Stomach (tissue), 9 donors: ENCODE results near the gene DOP1A. TPM values are rescaled to one million over a fixed set of nuclear protein-coding genes. Genes with fewer than 3 reads are reported as not detected.
A peak's percentile ranks its signal among the peaks of the same experiment; 100 is the strongest.
"Not testable (repeated sequence)": the region's sequence is repeated elsewhere in the genome, so short reads cannot be mapped to it uniquely, and the experiment has no call there.

Experiments
- DNase-seq, 2 donors: peaks; one replicate each; pipeline versions ENCODE4 v3.0.0 to v3.0.0-alpha.2; 2013 to 2019
- H3K27ac ChIP-seq, 5 donors: fragments of 200-600 bp in 4 of 5; sonication (generic) in 4 of 5; one replicate each; pipeline ENCODE4 v1.5.1; 2013 to 2019; ENCODE audit warnings: mild to moderate bottlenecking in 1 of 5, moderate library complexity in 1 of 5
- H3K27me3 ChIP-seq, 3 donors: fragments of 200-600 bp; sonication (generic); one replicate each; pipeline ENCODE4 v1.5.1; 2017 to 2019; ENCODE audit warnings: mixed run types in 1 of 3
- H3K36me3 ChIP-seq, 4 donors: fragments of 200-600 bp; sonication (generic); 1 replicate in 3 of 4; 2 replicates in 1 of 4; pipeline ENCODE4 v1.5.1; 2016 to 2019
- H3K4me1 ChIP-seq, 4 donors: fragments of 200-600 bp; sonication (generic); one replicate each; pipeline ENCODE4 v1.5.1; 2016 to 2019
- H3K4me3 ChIP-seq, 4 donors: fragments of 200-600 bp; sonication (generic) in 3 of 4; one replicate each; pipeline ENCODE4 v1.5.1; 2016 to 2019; ENCODE audit warnings: mild to moderate bottlenecking in 1 of 4
- H3K9me3 ChIP-seq, 4 donors: fragments of 200-600 bp; sonication (generic); one replicate each; pipeline ENCODE4 v1.5.1; 2016 to 2019
- CTCF ChIP-seq, 7 experiments: fragments of 450-650 bp in 4 of 7; fragments of 200-600 bp in 3 of 7; sonication (generic) in 3 of 7; IDR thresholded peaks; one replicate each; pipeline ENCODE4 v1.5.1; 2016 to 2019; ENCODE audit warnings: antibody characterized with exemption in 7 of 7, control low read depth in 2 of 7, mild to moderate bottlenecking in 1 of 7
- EP300 ChIP-seq: sonication (generic); formaldehyde crosslinking; IDR thresholded peaks from one replicate; pipeline ENCODE4 v1.6.1; 2017; ENCODE audit warnings: antibody characterized with exemption
- POLR2A ChIP-seq, 4 donors: fragments of 450-650 bp; IDR thresholded peaks; one replicate each; pipeline ENCODE4 v1.6.1; 2016; ENCODE audit warnings: antibody characterized with exemption in 4 of 4, control low read depth in 2 of 4, mild to moderate bottlenecking in 1 of 4, moderate library complexity in 1 of 4
- POLR2AphosphoS5 ChIP-seq, 3 donors: sonication (generic); formaldehyde crosslinking; IDR thresholded peaks; one replicate each; pipeline ENCODE4 v1.6.1; 2016; ENCODE audit warnings: antibody characterized with exemption in 3 of 3
- WGBS, 5 donors: extraction: QIAGEN DNeasy Blood & Tissue Kit in 3 of 5; methylation state at CpG; one replicate each; pipeline versions ENCODE4 v1.1.5 to v1.1.7; 2013 to 2018; 5-methylcytosine and 5-hydroxymethylcytosine counted together
- intact Hi-C: fragments of 100-400 bp; cut with DNase I; formaldehyde crosslinking; loops from one replicate; pipeline ENCODE4 v1.15.1; 2023; ENCODE audit warnings: low total_unique reads
- polyA plus RNA-seq, 3 donors: library from polyadenylated mRNA; stranded (reverse); fragments of 200-250 nt; gene quantifications; one replicate each; pipeline ENCODE4 v1.2.3, GENCODE V29; 2013
- total RNA-seq, 5 donors: library from RNA; depleted of rRNA; stranded (reverse); fragments of >200 nt; gene quantifications; one replicate each; pipeline versions ENCODE4 v1.1.0 to v1.2.3, GENCODE V29; 2014 to 2016
- donor health status: healthy with polysubstance abuse.
- donor health status: Bipolar disorder and iron deficiency.
- donor health status: healthy.

Gene DOP1A
- total and polyA plus RNA-seq, 8 donors, result 2.6 to 68.3 (median 16.3) TPM

- H3K27me3 ChIP-seq, result no peaks in the 10 kb centered on the region
- no peaks in the 10 kb centered on the region for H3K9me3 ChIP-seq
- no peak for TF ChIP-seq POLR2A (IDR thresholded peaks at IDR 0.05)
- peaks cover 30 to 100% (median 90%) of the 10 kb centered on the region in 4 donors for H3K36me3 ChIP-seq
- no peak for DNase-seq
- intact Hi-C loops, result loop anchor here (10.0 kb wide), 1 partner anchor 107 kb away; no protein-coding TSS in a partner anchor
- H3K4me3 ChIP-seq, result no peak overlapping the region
- no peak overlapping the region for H3K27ac ChIP-seq
- 44 to 81% (median 58%) methylated on average over 1 of the region's 1 CpG for WGBS, 5 donors
- H3K4me1 ChIP-seq, result no peaks in the 10 kb centered on the region
Measured at GRCh38 chr6:83182114-83182513, 114.6 kb downstream of the DOP1A start.

DNA sequence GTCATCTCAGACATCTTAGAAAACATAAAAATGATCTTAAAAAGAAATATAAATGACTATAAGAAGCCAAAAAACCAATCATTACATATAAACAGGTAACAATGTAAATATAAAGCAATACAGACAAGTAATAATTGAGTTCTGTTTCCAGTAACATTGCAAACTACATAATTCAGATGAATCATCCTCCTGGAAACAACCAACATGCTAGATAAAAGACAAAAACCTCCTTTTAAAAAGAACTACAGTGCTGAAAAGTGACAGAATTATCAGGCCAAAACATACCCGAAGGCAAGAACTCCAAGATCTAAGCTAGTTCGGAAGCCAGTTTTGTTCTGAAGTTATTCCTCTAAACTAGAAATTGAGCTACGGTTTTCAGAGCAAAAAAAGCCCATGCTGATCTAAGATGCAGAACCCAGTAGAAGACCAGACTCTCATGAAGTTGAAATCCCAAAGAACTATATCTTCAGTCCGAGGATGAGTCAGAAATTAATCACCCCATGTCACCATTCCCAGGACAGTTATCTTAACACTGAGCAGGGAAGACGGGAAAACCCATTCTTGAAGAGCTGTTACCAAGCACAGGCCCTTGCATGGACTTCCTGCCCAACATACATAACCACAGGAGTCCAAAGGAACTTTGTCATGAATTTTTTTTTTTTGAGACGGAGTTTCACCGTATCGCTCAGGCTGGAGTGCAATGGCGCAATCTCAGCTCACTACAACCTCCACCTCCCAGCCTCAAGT lies 115.8 kb downstream of the DOP1A start:
- TF ChIP-seq EP300 (no peak), POLR2AphosphoS5 (IDR thresholded peaks at IDR 0.05) (no peak), CTCF (IDR thresholded peaks at IDR 0.05) (no peak), POLR2A (IDR thresholded peaks at IDR 0.05) (no peak)
- no peaks in the 10 kb centered on the region for H3K9me3 ChIP-seq
- peaks cover 33 to 100% (median 86%) of the 10 kb centered on the region in 4 donors for H3K36me3 ChIP-seq
- intact Hi-C loops, result loop anchor here (10.0 kb wide), 1 partner anchor 108 kb away; no protein-coding TSS in a partner anchor
- no peaks in the 10 kb centered on the region for H3K27me3 ChIP-seq
- DNase-seq, result no peak
- WGBS, 5 donors, result 68 to 81% (median 76%) methylated on average over 9 of the region's 9 CpGs
- H3K27ac ChIP-seq, result no peak overlapping the region
- peaks cover 0 to under 1% (median 0%) of the 10 kb centered on the region in 4 donors for H3K4me1 ChIP-seq
- H3K4me3 ChIP-seq, result no peak overlapping the region

DNA sequence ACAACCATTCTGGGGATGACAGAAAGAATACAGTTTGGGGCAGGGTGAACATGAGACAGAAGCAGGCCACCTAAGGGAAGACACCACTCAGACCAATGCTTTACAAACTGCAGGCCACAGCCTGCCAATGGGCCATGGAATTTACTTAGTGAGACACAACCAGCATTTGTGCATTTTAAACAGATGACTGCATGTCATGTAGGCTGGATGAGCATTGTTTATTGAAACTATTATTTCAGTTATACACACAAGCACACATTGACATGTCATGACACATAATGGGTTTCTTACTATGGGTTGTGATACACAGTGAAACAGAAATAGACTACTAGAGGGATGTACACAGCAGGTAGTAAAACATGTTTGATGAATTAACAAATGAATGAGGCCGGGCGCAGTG lies 117.6 kb downstream of the DOP1A start:
- TF ChIP-seq EP300, result no peak
- peaks cover 0 to 10% (median 3%) of the 10 kb centered on the region in 4 donors for H3K4me1 ChIP-seq
- WGBS, 5 donors, result 89 to 100% (median 98%) methylated on average over 2 of the region's 2 CpGs
- no peaks in the 10 kb centered on the region for H3K27me3 ChIP-seq
- no peak for DNase-seq
- H3K36me3 ChIP-seq, result peaks cover 33 to 91% (median 79%) of the 10 kb centered on the region in 4 donors
- intact Hi-C loops, result loop anchor here (10.0 kb wide), 1 partner anchor 110 kb away; no protein-coding TSS in a partner anchor
- no peak overlapping the region for H3K27ac ChIP-seq
- no peaks in the 10 kb centered on the region for H3K9me3 ChIP-seq
- H3K4me3 ChIP-seq, result no peak overlapping the region

DNA sequence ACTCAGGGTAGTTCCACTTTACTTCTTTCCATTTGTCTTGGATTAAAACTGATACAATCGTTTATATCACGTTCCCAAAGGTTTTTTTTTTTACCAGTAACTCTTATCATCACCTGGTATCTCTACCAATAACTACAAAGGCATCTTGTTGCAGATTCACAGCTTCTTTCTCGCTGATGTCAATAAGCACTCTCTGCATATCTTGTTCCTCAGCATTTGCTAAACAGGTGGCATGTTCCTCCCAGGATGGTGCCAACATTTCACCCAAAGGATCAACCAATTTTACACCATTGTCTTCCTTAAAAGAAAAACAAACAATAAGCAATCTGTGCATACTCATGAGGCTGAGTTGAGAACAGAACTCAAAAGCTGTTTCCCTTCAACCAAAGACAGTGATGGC lies 121.0 kb downstream of the DOP1A start:
- H3K4me1 ChIP-seq, result peaks cover 3 to 33% (median 22%) of the 10 kb centered on the region in 4 donors
- H3K36me3 ChIP-seq, result peaks cover 18 to 57% (median 46%) of the 10 kb centered on the region in 4 donors
- 34 to 67% (median 50%) methylated on average over 3 of the region's 3 CpGs for WGBS, 5 donors
- H3K27me3 ChIP-seq, result no peaks in the 10 kb centered on the region
- no peaks in the 10 kb centered on the region for H3K9me3 ChIP-seq
- no peak overlapping the region for H3K27ac ChIP-seq
- TF ChIP-seq POLR2AphosphoS5 (IDR thresholded peaks at IDR 0.05) (no peak), CTCF (IDR thresholded peaks at IDR 0.05) (no peak), POLR2A (IDR thresholded peaks at IDR 0.05) (no peak), EP300 (no peak)
- intact Hi-C loops, result loop anchor here (10.0 kb wide), 1 partner anchor 114 kb away; no protein-coding TSS in a partner anchor
- no peak for DNase-seq
- no peak overlapping the region for H3K4me3 ChIP-seq

DNA sequence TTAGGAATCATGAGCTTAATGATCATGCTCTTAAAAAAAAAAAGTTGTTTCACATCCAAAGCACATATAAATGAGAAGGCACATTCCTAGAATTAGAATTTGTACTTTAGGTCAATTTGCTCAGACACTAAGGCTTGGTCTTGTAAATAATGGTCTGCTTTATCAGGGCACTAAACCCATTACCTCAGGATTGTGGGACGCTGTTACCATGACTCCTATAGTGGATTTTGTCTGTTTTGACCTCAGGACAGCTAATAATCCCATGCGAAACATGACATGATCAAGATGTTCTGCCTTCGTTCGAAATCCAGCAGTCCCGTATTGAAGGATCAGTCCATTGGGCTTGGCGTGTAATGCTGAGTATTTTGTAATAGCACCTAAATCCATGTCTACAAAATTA lies 123.2 kb downstream of the DOP1A start:
- no peak for DNase-seq
- TF ChIP-seq POLR2A (IDR thresholded peaks at IDR 0.05) (no peak), POLR2AphosphoS5 (IDR thresholded peaks at IDR 0.05) (peak in 1 of 3 donors; percentile 7), EP300 (no peak)
- intact Hi-C loops, result no loop called here
- Histone ChIP-seq H3K36me3 (peaks cover 5 to 38% (median 30%) of the 10 kb centered on the region in 4 donors), H3K4me3 (no peak overlapping the region), H3K4me1 (peaks cover 3 to 50% (median 36%) of the 10 kb centered on the region in 4 donors), H3K27ac (no peak overlapping the region), H3K9me3 (no peaks in the 10 kb centered on the region), H3K27me3 (no peaks in the 10 kb centered on the region)
- WGBS, 5 donors, result 86 to 95% (median 88%) methylated on average over 6 of the region's 6 CpGs

GRCh38 chr6:83191974-83192373 lies 124.5 kb downstream of the DOP1A start:
- DNase-seq, H3K9me3 ChIP-seq, intact Hi-C loops, H3K27me3 ChIP-seq: not testable (repeated sequence)
- WGBS, 5 donors, result 72 to 88% (median 79%) methylated on average over 14 to 18 of the region's 18 CpGs
- peaks cover 4 to 36% (median 32%) of the 10 kb centered on the region in 4 donors for H3K36me3 ChIP-seq
- peak overlapping the region; percentile 87 to 98 (median 93) for H3K4me3 ChIP-seq
- peak overlapping the region in 1 of 5 donors; percentile 91 for H3K27ac ChIP-seq
- H3K4me1 ChIP-seq, result peaks cover 3 to 53% (median 37%) of the 10 kb centered on the region in 4 donors
